Psoas muscle (tissue), 8 donors: ENCODE measurements around the gene RELN. TPM values are rescaled to one million over a fixed set of nuclear protein-coding genes. Genes with fewer than 3 reads are reported as not detected.
"Not testable (repeated sequence)": the region's sequence is repeated elsewhere in the genome, so short reads cannot be mapped to it uniquely, and the experiment has no call there.

Experiments used
- ATAC-seq, 4 donors: fragments of 200-7000 bp; cut with Tn5 transposase; one replicate each; pipeline ENCODE4 v1.9.1; 2020; ENCODE audit warnings: moderate library complexity in 3 of 4, mild to moderate bottlenecking in 2 of 4
- DNase-seq, 2 donors: peaks; one replicate each; pipeline ENCODE4 v3.0.0-alpha.2; 2020
- H3K27ac ChIP-seq: fragments of 200-600 bp; one replicate; pipeline ENCODE4 v1.8.0; 2022
- H3K27me3 ChIP-seq, 3 donors: fragments of 200-600 bp in 1 of 3; one replicate each; pipeline versions ENCODE4 v1.6.1 to v1.8.0; 2013 to 2022; ENCODE audit warnings: low read length in 2 of 3, mild to moderate bottlenecking in 2 of 3, moderate library complexity in 1 of 3; ENCODE audit not compliant: insufficient read depth in 3 of 3
- H3K36me3 ChIP-seq, 2 donors: fragments of 200-600 bp in 1 of 2; one replicate each; pipeline versions ENCODE4 v1.6.1 to v1.8.0; 2013 to 2022; ENCODE audit warnings: low read depth in 1 of 2, mild to moderate bottlenecking in 1 of 2, moderate library complexity in 1 of 2; ENCODE audit not compliant: insufficient read depth in 1 of 2
- H3K4me1 ChIP-seq: fragments of 200-600 bp; one replicate; pipeline ENCODE4 v1.8.0; 2022
- H3K4me3 ChIP-seq: fragments of 200-600 bp; one replicate; pipeline ENCODE4 v1.8.0; 2022; ENCODE audit warnings: mild to moderate bottlenecking
- H3K9me3 ChIP-seq: fragments of 200-600 bp; one replicate; pipeline ENCODE4 v1.8.0; 2022
- CTCF ChIP-seq: fragments of 200-600 bp; IDR thresholded peaks from one replicate; pipeline ENCODE4 v1.8.0; 2022; ENCODE audit warnings: antibody characterized with exemption
- WGBS, 3 donors: extraction: QIAGEN DNeasy Blood & Tissue Kit; methylation state at CpG; one replicate each; pipeline versions ENCODE4 v1.1.6 to v1.1.7; 2013; 5-methylcytosine and 5-hydroxymethylcytosine counted together
- intact Hi-C, 2 donors: fragments of 100-400 bp; cut with DNase I; formaldehyde crosslinking; loops; one replicate each; pipeline versions ENCODE4 v1.11.0 to v1.14.2; 2022
- polyA plus RNA-seq, 3 donors: library from polyadenylated mRNA; stranded (reverse); fragments of 200-250 nt; gene quantifications; one replicate each; pipeline ENCODE4 v1.2.3, GENCODE V29; 2013
- total RNA-seq, 4 donors: library from RNA; stranded (reverse); fragmentation: NEBNext Ultra II Directional in 2 of 4; extraction: Animal tissue kit (Norgen Biotek cat#: 25700) in 2 of 4; gene quantifications; one replicate each; pipeline versions ENCODE4 v1.2.1 to v1.2.4, GENCODE V29; 2021 to 2023
- donor health status: healthy with polysubstance abuse.
- donor health status: DM: no; HTN: no; CAD: no; lungs with moderate emphysema.
- donor health status: Bipolar disorder and iron deficiency.
- donor health status: healthy.
- donor health status: DM: yes; HTN: yes; CAD: no.
- donor health status: DM: no; HTN: no; CAD: no.
- donor health status: DM: no; HTN: no; CAD: no.
- donor health status: DM: yes; HTN: yes; CAD: no.

RELN gene
- total and polyA plus RNA-seq, 7 donors: 0.10 to 0.44 (median 0.32) TPM

GRCh38 chr7:103833401-103833800 is 156.1 kb downstream of the RELN start:
- DNase-seq (no peak), ATAC-seq (no peak)
- H3K36me3 ChIP-seq: no peaks in the 10 kb centered on the region
- no peak for TF ChIP-seq CTCF
- intact Hi-C loops: no loop called here
- WGBS, 3 donors: 67 to 76% (median 71%) methylated on average over 3 of the region's 3 CpGs
- H3K4me1 ChIP-seq: no peaks in the 10 kb centered on the region
- H3K9me3 ChIP-seq: no peaks in the 10 kb centered on the region
- H3K27me3 ChIP-seq: peaks cover 0 to 3% (median 2%) of the 10 kb centered on the region in 3 donors
- H3K27ac ChIP-seq: no peak overlapping the region
- no peak overlapping the region for H3K4me3 ChIP-seq

GRCh38 chr7:103832438-103832837 is 157.0 kb downstream of the RELN start:
- TF ChIP-seq CTCF: no peak
- Histone ChIP-seq H3K27me3 (peaks cover 0 to 2% (median 2%) of the 10 kb centered on the region in 3 donors), H3K27ac (no peak overlapping the region), H3K36me3 (no peaks in the 10 kb centered on the region), H3K4me3 (no peak overlapping the region), H3K4me1 (no peaks in the 10 kb centered on the region), H3K9me3 (no peaks in the 10 kb centered on the region)
- intact Hi-C loops: no loop called here
- DNase-seq: no peak
- ATAC-seq: no peak
- WGBS, 3 donors: 67 to 82% (median 81%) methylated on average over 2 of the region's 2 CpGs

- Histone ChIP-seq H3K27ac (no peak overlapping the region), H3K4me3 (no peak overlapping the region), H3K36me3 (no peaks in the 10 kb centered on the region), H3K27me3 (peaks cover 0 to 2% (median 0%) of the 10 kb centered on the region in 3 donors), H3K4me1 (no peaks in the 10 kb centered on the region), H3K9me3 (no peaks in the 10 kb centered on the region)
- ATAC-seq: no peak
- TF ChIP-seq CTCF: no peak
- intact Hi-C loops: no loop called here
- DNase-seq: no peak
These were observed 165.2 kb downstream of the RELN start for GRCh38 chr7:103824251-103824650.

GRCh38 chr7:103823084-103823483 is 166.4 kb downstream of the RELN start:
- ATAC-seq (no peak), DNase-seq (no peak)
- Histone ChIP-seq H3K4me3 (no peak overlapping the region), H3K27me3 (no peaks in the 10 kb centered on the region), H3K4me1 (no peaks in the 10 kb centered on the region), H3K9me3 (no peaks in the 10 kb centered on the region), H3K36me3 (no peaks in the 10 kb centered on the region), H3K27ac (no peak overlapping the region)
- TF ChIP-seq CTCF: no peak
- intact Hi-C loops: no loop called here
- WGBS, 3 donors: 87 to 93% (median 87%) methylated on average over 1 of the region's 1 CpG

- Histone ChIP-seq H3K27me3 (no peaks in the 10 kb centered on the region), H3K4me1 (no peaks in the 10 kb centered on the region), H3K9me3 (no peaks in the 10 kb centered on the region), H3K4me3 (no peak overlapping the region), H3K36me3 (no peaks in the 10 kb centered on the region), H3K27ac (no peak overlapping the region)
- ATAC-seq: no peak
- intact Hi-C loops: no loop called here
- DNase-seq: no peak
- WGBS, 3 donors: 46 to 65% (median 52%) methylated on average over 2 of the region's 2 CpGs
- TF ChIP-seq CTCF: no peak
These were observed 168.4 kb downstream of the RELN start for GRCh38 chr7:103821092-103821491.

GRCh38 chr7:103815972-103816371 is 173.5 kb downstream of the RELN start:
- H3K27ac ChIP-seq, H3K36me3 ChIP-seq, H3K4me3 ChIP-seq, ATAC-seq, DNase-seq, H3K27me3 ChIP-seq, H3K4me1 ChIP-seq, H3K9me3 ChIP-seq, intact Hi-C loops: not testable (repeated sequence)
- WGBS, 3 donors: 71 to 80% (median 74%) methylated on average over 5 of the region's 5 CpGs
